Measurements from ENCODE around the gene SPSB3. TPM values are rescaled to one million over a fixed set of nuclear protein-coding genes. Genes with fewer than 3 reads are reported as not detected.

SPSB3 gene
- total RNA-seq, 2 donors from 2014 or later, result 28.0 to 28.1 TPM

GRCh38 chr16:1752853-1753252, 29.5 kb downstream of the SPSB3 start:
- 96 to 97% methylated on average over 14 of the region's 14 CpGs for WGBS, 2 experiments (ENCODE audit: insufficient coverage in 1 of 2, insufficient read length in 1 of 2)
- Histone ChIP-seq H3K27me3 (ENCODE audit: control insufficient read depth, insufficient read depth, low read length, poor library complexity, severe bottlenecking) (no peaks in the 10 kb centered on the region), H3K4me3 (ENCODE audit: low read length) (no peak overlapping the region), H3K9ac (ENCODE audit: extremely low read depth, low read length, poor library complexity, severe bottlenecking) (no peak overlapping the region), H3K36me3 (ENCODE audit: control insufficient read depth, insufficient read depth, low read length) (peaks cover 41% of the 10 kb centered on the region), H3K27ac (ENCODE audit: low read depth, low read length) (no peak overlapping the region), H3K9me3 (ENCODE audit: control insufficient read depth, low read length) (no peaks in the 10 kb centered on the region), H3K4me1 (ENCODE audit: control insufficient read depth, insufficient read depth, low read length) (no peaks in the 10 kb centered on the region)
- no peak overlapping the region for H3K4me3 Mint-ChIP-seq
- H3K36me3 Mint-ChIP-seq (ENCODE audit: low read depth), result peaks cover 47% of the 10 kb centered on the region
- TF ChIP-seq CTCF (conservative IDR thresholded peaks at IDR 0.05), result no peak
- H3K27me3 Mint-ChIP-seq (ENCODE audit: insufficient read depth), result no peaks in the 10 kb centered on the region
- H3K9me3 Mint-ChIP-seq, result no peaks in the 10 kb centered on the region
- no peaks in the 10 kb centered on the region for H3K4me1 Mint-ChIP-seq
- no peak for DNase-seq
- H3K27ac Mint-ChIP-seq, result no peak overlapping the region

- H3K9me3 ChIP-seq (ENCODE audit: control insufficient read depth, low read length), result no peaks in the 10 kb centered on the region
- peaks cover 41% of the 10 kb centered on the region for H3K36me3 ChIP-seq (ENCODE audit: control insufficient read depth, insufficient read depth, low read length)
- no peak overlapping the region for H3K27ac ChIP-seq (ENCODE audit: low read depth, low read length)
- no peaks in the 10 kb centered on the region for H3K4me1 ChIP-seq (ENCODE audit: control insufficient read depth, insufficient read depth, low read length)
- H3K36me3 Mint-ChIP-seq (ENCODE audit: low read depth), result peaks cover 51% of the 10 kb centered on the region
- no peaks in the 10 kb centered on the region for H3K4me1 Mint-ChIP-seq
- H3K4me3 ChIP-seq (ENCODE audit: low read length), result no peak overlapping the region
- DNase-seq, result no peak
- no peaks in the 10 kb centered on the region for H3K27me3 ChIP-seq (ENCODE audit: control insufficient read depth, insufficient read depth, low read length, poor library complexity, severe bottlenecking)
- no peak overlapping the region for H3K9ac ChIP-seq (ENCODE audit: extremely low read depth, low read length, poor library complexity, severe bottlenecking)
- H3K4me3 Mint-ChIP-seq, result no peak overlapping the region
- H3K9me3 Mint-ChIP-seq, result no peaks in the 10 kb centered on the region
- H3K27ac Mint-ChIP-seq, result no peak overlapping the region
- H3K27me3 Mint-ChIP-seq (ENCODE audit: insufficient read depth), result no peaks in the 10 kb centered on the region
- WGBS, 2 experiments (ENCODE audit: insufficient coverage in 1 of 2, insufficient read length in 1 of 2), result 95 to 96% methylated on average over 12 to 16 of the region's 16 CpGs
- no peak for TF ChIP-seq CTCF (conservative IDR thresholded peaks at IDR 0.05)
Measured at GRCh38 chr16:1751946-1752345, 30.4 kb downstream of the SPSB3 start.

DNA sequence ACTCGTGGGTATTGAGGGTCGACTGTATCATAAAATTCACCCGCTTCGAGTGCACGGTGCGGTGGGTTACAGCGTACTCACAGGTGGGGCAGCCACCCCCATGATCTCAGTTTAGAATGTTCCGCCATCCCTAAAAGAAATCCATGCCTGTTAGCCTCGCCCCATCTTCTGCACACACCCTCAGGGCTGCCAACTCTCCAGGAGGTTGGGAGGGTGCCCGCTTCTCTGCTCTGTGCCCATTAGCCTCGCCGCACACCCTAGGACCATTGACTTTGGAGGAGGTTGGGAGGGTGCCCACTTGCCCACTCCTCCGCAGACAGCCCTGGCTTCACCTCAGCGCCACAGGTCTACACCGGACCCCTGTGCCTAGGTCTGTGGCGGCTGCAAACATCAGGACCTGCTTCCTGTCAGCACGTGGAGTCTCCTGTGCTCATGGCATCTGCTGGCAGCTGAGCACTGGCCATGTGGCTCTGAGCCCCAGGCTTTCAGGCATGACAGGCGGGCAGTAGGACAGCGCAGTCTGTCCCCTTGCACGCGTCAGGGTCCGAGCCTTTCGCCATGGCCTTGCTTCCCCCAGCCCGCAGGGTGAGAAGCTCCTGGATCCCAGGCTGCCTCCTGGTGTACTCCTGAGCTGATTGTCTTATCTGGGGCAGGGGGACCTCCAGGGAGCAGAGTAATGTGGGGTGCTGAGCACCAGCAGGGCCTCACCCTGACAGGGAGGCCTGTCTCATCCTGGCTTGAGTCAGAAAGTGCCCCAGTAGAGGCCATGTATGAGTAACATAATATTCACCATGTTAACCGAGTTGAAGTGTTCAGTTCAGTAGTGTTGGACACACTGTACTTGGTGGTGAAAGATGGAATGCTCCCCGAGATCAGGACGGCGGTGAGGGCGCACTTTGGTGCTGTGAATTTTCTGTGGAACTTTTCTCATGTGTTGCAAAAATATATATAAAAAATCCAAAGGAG, 32.9 kb downstream of the SPSB3 start:
- Histone ChIP-seq H3K4me3 (ENCODE audit: low read length) (no peak overlapping the region), H3K9ac (ENCODE audit: extremely low read depth, low read length, poor library complexity, severe bottlenecking) (no peak overlapping the region), H3K4me1 (ENCODE audit: control insufficient read depth, insufficient read depth, low read length) (no peaks in the 10 kb centered on the region), H3K9me3 (ENCODE audit: control insufficient read depth, low read length) (no peaks in the 10 kb centered on the region), H3K27ac (ENCODE audit: low read depth, low read length) (no peak overlapping the region), H3K27me3 (ENCODE audit: control insufficient read depth, insufficient read depth, low read length, poor library complexity, severe bottlenecking) (no peaks in the 10 kb centered on the region), H3K36me3 (ENCODE audit: control insufficient read depth, insufficient read depth, low read length) (peaks cover 34% of the 10 kb centered on the region)
- DNase-seq, result no peak
- H3K27me3 Mint-ChIP-seq (ENCODE audit: insufficient read depth), result no peaks in the 10 kb centered on the region
- WGBS, 2 experiments (ENCODE audit: insufficient coverage in 1 of 2, insufficient read length in 1 of 2), result 93 to 96% methylated on average over 15 to 29 of the region's 29 CpGs
- peaks cover 48% of the 10 kb centered on the region for H3K36me3 Mint-ChIP-seq (ENCODE audit: low read depth)
- H3K4me3 Mint-ChIP-seq, result no peak overlapping the region
- H3K27ac Mint-ChIP-seq, result no peak overlapping the region
- TF ChIP-seq CTCF (conservative IDR thresholded peaks at IDR 0.05), result no peak
- H3K9me3 Mint-ChIP-seq, result no peaks in the 10 kb centered on the region
- H3K4me1 Mint-ChIP-seq, result no peaks in the 10 kb centered on the region

Measured in endodermal cell (in vitro differentiated cells).